Fibroblast of villous mesenchyme (primary cell): ENCODE results near the gene NBAS. TPM values are rescaled to one million over a fixed set of nuclear protein-coding genes. Genes with fewer than 3 reads are reported as not detected.
"Not testable (repeated sequence)": the region's sequence is repeated elsewhere in the genome, so short reads cannot be mapped to it uniquely, and the experiment has no call there.

Source experiments
- DNase-seq: peaks from one replicate; pipeline ENCODE4 v3.0.0-alpha.2; 2010; ENCODE audit warnings: low read depth
- H3K4me3 ChIP-seq: 2 replicates; pipeline ENCODE4 v1.5.1; 2011; ENCODE audit warnings: low read depth, mild to moderate bottlenecking, low read length
- total RNA-seq: library from RNA; depleted of rRNA; stranded (reverse); fragments of >200 nt; gene quantifications from 2 replicates; pipeline ENCODE4 v1.2.3, GENCODE V29; 2012
- TF ChIP-seq, protein P1 (sequence below): IDR thresholded peaks from 2 replicates; pipeline ENCODE4 v1.5.1; 2012; ENCODE audit warnings: low read depth, mild to moderate bottlenecking, low read length; ENCODE audit not compliant: insufficient read depth

NBAS gene
- total RNA-seq, 1 donor: 109 TPM

GRCh38 chr2:15543053-15543452 lies 18.1 kb downstream of the NBAS start:
- H3K4me3 ChIP-seq: no peak overlapping the region
- TF ChIP-seq, protein P1, sequence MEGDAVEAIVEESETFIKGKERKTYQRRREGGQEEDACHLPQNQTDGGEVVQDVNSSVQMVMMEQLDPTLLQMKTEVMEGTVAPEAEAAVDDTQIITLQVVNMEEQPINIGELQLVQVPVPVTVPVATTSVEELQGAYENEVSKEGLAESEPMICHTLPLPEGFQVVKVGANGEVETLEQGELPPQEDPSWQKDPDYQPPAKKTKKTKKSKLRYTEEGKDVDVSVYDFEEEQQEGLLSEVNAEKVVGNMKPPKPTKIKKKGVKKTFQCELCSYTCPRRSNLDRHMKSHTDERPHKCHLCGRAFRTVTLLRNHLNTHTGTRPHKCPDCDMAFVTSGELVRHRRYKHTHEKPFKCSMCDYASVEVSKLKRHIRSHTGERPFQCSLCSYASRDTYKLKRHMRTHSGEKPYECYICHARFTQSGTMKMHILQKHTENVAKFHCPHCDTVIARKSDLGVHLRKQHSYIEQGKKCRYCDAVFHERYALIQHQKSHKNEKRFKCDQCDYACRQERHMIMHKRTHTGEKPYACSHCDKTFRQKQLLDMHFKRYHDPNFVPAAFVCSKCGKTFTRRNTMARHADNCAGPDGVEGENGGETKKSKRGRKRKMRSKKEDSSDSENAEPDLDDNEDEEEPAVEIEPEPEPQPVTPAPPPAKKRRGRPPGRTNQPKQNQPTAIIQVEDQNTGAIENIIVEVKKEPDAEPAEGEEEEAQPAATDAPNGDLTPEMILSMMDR: no peak
- DNase-seq: no peak

DNA sequence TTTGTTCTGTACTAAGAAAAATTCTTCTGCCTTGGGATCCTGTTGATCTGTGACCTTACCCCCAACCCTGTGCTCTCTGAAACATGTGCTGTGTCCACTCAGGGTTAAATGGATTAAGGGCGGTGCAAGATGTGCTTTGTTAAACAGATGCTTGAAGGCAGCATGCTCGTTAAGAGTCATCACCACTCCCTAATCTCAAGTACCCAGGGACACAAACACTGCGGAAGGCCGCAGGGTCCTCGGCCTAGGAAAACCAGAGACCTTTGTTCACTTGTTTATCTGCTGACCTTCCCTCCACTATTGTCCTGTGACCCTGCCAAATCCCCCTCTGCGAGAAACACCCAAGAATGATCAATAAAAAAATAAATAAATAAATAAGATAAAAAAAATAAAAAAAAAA lies 18.9 kb downstream of the NBAS start:
- H3K4me3 ChIP-seq, DNase-seq: not testable (repeated sequence)

- DNase-seq, H3K4me3 ChIP-seq: not testable (repeated sequence)
These were observed 20.6 kb downstream of the NBAS start for GRCh38 chr2:15540523-15540922.

DNA sequence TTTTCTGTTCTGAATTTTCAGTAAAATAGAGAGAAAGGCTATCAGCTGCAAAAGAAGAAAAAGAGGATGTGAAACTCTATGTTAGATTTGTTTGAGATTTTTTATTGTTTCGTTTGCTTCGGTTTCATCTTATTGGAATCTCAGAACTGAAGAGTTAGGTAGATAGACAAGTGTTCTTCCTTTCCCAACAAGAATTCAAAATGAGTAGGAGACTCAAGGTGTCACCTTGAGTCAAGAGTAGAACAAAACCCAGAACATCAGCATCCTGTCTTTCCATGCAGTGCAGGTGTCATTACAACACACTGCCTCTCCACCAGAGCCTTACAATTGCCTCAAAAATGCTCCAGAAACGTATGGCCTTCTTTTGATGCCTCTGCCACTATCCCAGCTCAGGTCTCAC lies 21.1 kb downstream of the NBAS start:
- TF ChIP-seq, protein P1: no peak
- no peak overlapping the region for H3K4me3 ChIP-seq
- DNase-seq: no peak

GRCh38 chr2:15538792-15539191 lies 22.3 kb downstream of the NBAS start:
- no peak overlapping the region for H3K4me3 ChIP-seq
- no peak for DNase-seq
- TF ChIP-seq, protein P1: no peak

GRCh38 chr2:15533860-15534480 lies 27.2 kb downstream of the NBAS start:
- TF ChIP-seq, protein P1: no peak
- DNase-seq: no peak
- no peak overlapping the region for H3K4me3 ChIP-seq

DNA sequence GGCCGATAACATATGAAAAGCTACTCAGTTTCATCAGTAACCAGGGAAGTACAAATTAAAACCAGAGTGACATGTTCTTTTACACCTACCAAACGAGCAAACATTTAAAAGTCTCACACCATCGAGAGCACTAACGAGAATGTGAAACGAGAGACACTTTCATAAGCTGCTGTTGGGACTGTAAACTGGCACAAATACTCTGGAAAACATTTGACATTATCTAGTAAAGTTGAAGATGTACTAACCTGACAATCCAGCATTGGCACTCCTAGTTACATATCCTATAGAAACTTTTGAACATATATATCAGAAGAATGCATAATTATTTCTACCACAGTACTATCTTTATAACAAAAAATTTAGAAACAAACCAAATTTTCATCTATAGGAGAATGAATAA lies 28.1 kb downstream of the NBAS start:
- H3K4me3 ChIP-seq: no peak overlapping the region
- no peak for DNase-seq
- TF ChIP-seq, protein P1: no peak

DNA sequence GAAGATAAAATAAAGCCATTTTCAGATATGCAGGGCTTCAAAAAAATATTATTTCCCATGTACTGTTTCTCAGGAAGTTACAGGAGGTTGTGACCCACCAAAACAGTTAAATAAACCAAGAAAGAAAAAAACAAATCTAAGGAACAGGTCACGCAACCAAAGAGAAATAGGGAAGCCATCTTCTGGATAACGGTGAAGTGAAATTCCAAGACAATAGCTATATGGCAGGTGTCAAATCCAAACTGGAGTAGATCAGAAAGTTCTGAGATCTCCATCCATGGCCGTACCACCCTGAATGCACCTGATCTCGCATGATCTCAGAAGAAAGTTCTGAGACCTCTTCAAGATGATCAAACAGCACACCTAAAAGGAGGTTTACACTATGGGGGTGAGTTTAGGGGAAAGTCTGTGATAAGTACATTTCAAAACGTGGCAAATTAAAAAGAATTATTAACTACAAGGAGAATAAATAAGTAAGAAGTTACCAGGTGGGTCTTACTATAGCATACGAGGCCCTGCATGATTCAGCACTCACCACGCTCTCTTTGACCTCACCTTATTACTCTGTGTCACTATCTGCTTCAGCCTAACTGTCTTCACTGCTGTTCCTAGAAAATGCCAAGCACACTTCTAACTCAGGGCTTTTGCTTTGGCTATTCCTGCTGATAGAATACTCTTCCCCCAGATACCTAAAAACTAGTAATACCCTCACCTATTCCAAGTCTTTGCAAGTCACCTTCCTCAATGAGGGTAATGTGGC lies 29.9 kb downstream of the NBAS start:
- H3K4me3 ChIP-seq: no peak overlapping the region
- DNase-seq: no peak
- TF ChIP-seq, protein P1: no peak
